ENCODE measurements around the gene LAD1.

The LAD1 gene
- total RNA-seq = 0 reads per million in 4 experiments

DNA sequence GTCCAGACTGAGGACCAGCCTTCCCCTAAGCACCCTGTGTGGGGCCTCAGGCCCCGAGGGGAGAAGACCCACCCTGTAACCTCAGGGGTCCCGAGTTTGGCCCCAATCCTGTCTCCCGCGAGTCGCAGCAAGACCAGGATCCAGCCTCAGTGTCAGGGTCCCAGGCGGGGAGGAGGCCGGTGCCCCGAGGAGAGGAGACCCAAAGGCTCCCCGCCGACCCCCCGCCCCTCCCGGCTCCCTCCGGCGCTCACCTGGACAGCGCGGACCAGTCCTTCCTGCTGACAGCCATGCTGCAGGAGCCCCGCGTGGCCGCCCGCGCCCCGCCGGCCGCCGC is at the start of gene LAD1:
Gene LAD1, minus strand, starts transcription at position 307 of the 334 bp plus-strand sequence. Its CDS starts 18 bp downstream, at position 289.
- no peak for DNase-seq

- DNase-seq = no peak
Observed at GRCh38 chr1:201447903-201448871, 49.1 kb upstream of the LAD1 start.

DNA sequence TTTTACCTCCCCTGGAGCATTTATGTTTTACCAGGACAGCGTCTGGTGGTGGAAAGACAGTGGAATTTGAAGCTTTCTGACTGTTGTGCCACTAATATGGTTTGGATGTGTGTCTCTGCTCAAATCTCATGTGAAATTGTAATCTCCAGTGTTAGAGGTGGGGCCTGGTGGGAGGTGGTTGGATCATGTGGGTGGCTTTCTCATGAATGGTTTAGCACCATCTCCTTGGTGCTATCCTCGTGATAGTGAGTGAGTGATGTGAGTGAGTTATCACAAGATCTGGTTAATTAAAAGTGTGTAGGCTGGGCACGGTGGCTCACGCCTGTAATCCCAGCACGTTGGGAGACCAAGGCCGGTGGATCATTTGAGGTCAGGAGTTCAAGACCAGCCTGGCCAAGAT is 46.2 kb upstream of the LAD1 start:
- DNase-seq = no peak

DNA sequence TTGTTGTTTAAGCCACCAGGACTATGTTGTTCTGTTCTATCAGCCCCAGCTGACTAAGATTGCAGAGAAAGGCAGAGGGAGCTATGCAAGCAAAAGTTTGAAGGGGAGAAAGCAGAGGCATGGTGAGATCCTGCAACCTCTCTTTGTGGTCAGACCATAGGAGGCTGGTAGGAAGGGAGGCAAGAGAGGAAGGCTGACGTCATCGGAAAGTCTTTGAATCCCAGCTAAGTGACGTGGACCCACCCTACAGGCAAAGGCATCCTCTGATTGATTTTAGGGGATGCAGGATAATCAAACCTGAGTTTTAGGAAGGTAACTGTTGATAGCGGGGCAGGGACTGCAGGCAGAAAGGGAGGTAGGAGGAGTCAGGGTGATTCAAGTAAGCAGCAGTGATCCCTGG is 45.7 kb upstream of the LAD1 start:
- no peak for DNase-seq

DNA sequence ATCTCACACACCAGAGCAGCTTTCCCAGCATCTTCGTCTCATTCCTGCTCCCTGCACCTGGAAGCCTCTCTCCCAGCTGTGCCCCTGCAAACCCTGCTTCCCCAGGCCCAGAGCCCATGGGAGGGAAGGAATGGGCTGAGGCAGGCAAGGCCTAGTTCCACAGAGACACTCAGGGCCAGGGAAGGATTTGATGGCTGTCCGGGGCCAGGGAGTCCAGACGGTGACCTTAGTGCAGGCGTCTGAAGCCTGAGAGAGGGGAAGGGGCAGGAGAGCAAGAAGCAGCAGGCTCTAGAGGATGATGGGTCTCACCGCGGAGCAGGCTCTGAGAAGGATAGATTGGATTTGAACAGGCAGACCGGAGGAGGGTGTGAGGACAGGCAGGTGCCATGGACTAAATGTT is 44.6 kb upstream of the LAD1 start:
- no peak for DNase-seq

- no peak for DNase-seq
Observed at GRCh38 chr1:201436969-201437368, 37.8 kb upstream of the LAD1 start.

- no peak for DNase-seq
Observed at GRCh38 chr1:201436393-201436792, 37.3 kb upstream of the LAD1 start.

DNA sequence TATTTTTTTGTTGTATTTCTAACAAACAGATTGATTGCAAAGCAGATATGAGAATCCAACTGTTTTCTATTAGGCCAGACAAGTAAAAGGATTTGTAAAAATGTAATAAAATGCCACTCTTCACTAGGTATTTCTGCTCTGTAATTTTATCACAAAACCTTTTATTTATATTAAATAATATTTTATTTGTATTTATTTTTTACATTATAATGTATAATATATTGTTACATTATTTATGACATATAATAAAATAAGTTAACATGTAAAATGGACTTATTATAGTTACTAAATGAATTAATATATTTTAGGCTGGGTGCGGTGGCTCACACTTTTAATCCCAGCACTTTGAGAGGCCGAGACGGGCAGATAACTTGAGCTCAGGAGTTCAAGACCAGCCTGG is 35.1 kb upstream of the LAD1 start:
- DNase-seq = no peak

DNA sequence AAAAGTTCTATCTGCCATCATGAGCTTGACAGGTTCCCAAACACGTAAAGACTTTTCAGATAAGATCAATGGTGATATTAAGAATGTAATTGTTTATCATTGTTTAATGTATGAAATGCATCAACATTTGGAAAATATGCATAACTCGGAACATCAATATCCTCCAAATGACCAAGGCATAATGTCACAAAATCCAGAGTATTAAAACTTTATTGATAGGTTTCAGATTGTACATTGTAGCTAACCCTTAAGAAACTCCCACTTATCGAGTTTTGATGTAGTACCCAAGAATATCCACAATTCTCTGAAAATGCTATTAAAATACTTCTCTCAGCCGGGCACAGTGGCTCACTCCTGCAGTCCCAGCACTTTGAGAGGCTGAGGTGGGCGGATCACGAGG is 34.5 kb upstream of the LAD1 start:
- DNase-seq = no peak

- DNase-seq = no peak
Observed at GRCh38 chr1:201430776-201431175, 31.7 kb upstream of the LAD1 start.

DNA sequence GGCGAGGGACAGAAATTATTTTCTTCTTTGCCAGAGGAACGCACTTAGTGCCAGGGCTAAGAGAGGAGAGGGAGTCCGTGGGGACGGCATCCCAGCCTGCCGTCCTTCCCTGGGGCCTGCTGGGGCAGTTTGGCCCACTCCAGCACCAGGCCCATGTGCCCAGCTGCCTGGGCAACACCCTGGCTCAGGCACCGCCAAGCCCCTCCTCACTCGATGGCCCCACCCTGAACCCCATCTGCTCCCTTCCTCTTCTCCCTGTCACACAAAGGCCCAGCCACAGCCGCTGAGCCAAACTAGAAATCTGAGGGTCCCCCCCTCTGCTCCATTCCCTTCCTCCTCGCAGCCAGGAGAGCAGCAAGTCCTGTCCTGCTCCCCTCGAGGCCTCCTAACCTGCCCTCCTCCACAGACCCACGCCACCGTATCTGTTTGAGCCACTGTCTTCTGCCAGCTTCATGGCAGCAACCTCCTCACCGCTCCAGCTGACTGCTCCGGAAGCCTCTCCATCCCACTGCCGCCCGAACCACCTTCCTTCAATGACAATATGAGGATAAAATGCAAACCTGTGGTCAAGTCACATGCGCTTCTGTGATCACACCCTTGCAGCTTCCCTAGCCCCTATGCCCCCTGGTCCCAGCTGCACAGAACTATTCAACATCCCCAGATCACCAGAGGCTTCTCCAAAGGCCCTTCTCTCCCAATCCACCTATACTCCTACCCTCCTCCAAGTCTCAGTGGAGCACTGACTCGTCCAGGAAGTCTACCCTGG is 30.8 kb upstream of the LAD1 start:
- no peak for DNase-seq

DNA sequence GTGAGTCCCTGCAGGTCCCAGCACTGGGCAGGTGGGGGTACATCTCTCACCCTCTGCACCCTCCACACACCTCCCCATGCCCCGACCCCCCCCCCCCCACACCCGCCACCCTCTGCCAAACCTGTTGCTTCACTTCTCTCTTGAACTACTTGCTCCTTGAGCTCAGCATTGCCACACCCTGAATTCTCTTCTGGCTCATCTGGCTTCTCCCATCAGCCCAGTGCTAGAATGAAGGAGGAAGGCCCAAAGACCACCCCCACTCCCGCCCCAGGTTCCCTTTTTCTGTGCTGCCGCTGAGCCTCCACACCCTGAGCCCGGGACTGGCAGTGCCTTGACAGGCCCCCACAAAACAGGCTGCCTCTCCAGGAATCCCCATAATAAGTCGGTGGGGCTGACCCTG is 28.8 kb upstream of the LAD1 start:
- no peak for DNase-seq

- DNase-seq = no peak
Observed at GRCh38 chr1:201426479-201427310, 27.6 kb upstream of the LAD1 start.

- DNase-seq = no peak
Observed at GRCh38 chr1:201424146-201424545, 25.0 kb upstream of the LAD1 start.

- no peak for DNase-seq
Observed at GRCh38 chr1:201423655-201424054, 24.5 kb upstream of the LAD1 start.

GRCh38 chr1:201422436-201423030 is 23.4 kb upstream of the LAD1 start:
- no peak for DNase-seq

- no peak for DNase-seq
Observed at GRCh38 chr1:201422026-201422425, 22.9 kb upstream of the LAD1 start.

GRCh38 chr1:201421041-201421440 is 21.9 kb upstream of the LAD1 start:
- DNase-seq = no peak

DNA sequence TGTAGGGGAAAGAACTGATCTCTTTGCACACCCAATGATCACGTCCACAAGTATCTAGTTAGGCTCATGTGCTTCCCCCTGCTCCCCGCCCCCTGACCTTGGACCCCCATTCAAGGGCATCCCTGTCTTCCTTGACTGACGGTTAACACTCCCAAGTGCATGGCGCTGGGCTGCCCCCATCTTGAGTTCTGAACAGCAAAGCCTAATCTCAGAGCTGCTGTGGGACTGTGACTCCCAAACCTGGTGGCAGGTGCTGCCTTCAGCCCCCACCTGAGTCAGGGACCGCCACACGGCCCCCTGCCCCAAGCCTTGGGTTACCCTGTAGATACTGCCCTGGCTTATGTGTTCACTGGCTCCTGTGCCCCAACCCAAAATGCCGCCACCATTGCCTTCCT is 21.5 kb upstream of the LAD1 start:
- no peak for DNase-seq

GRCh38 chr1:201419746-201420607 is 20.9 kb upstream of the LAD1 start:
- DNase-seq = no peak

DNA sequence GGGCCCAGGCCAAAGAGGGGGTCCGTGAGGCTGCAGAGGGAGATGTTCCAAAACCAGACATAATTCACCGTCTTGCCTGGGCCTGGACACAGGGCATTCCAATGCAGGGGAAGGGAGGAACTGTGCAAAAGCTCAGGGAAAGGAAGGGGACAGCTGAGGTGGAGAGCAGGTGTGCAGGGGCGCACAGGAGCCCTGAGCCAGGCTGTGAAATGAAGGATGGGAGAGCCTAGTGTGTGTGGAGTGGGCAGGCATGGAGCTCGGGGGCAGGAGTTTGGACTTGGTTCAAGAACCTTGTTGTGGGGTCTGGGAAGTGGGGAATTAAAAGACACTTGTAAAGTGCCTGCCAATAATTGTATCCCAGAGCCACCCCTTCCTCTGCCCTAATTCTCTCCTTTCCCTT is 20.1 kb upstream of the LAD1 start:
- DNase-seq = no peak

DNA sequence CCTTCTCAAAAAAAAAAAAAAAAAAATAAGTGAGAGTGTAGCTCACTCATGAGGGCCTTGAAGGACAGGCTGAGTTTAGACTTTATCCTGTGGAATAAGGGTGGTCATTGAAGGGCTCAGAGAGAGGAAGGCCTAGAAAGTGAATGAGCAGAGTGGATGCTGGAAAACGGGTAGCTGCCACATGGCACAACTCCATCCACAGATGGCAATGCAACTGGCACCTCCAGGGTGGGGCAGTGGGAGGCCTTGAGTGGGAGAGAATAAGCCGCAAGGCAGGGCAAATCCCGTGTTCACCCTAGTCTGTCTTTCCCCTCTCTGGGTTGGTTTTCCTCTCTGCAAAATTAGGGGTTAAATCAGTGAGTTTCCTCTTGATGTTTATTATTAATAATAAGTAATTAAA is 19.3 kb upstream of the LAD1 start:
- DNase-seq = no peak

Measured in effector CD8-positive, alpha-beta T cell (primary cell).